Adrenal gland (tissue), 5 donors: ENCODE measurements around the gene KRCC1.

Experiments used
- CTCF ChIP-seq, 6 experiments: fragments of 450-650 bp in 4 of 6; fragments of 200-600 bp in 2 of 6; sonication (generic) in 1 of 6; IDR thresholded peaks; 1 replicate in 5 of 6; 2 replicates in 1 of 6; pipeline versions ENCODE4 v1.5.1 to v1.8.0; 2016 to 2021; ENCODE audit warnings: antibody characterized with exemption in 6 of 6, mild to moderate bottlenecking in 2 of 6, moderate library complexity in 1 of 6
- POLR2A ChIP-seq, 2 donors: fragments of 450-650 bp; IDR thresholded peaks; one replicate each; pipeline ENCODE4 v1.6.1; 2017; ENCODE audit warnings: antibody characterized with exemption in 2 of 2, mild to moderate bottlenecking in 2 of 2, moderate library complexity in 1 of 2
- donor health status: DM: no; HTN: no; CAD: no.

GRCh38 chr2:88036606-88037005, 19.0 kb downstream of the KRCC1 start:
- TF ChIP-seq CTCF (IDR thresholded peaks at IDR 0.05) (no peak), POLR2A (IDR thresholded peaks at IDR 0.05) (no peak)
